ENCODE results near the gene SETX.

The SETX gene

DNA sequence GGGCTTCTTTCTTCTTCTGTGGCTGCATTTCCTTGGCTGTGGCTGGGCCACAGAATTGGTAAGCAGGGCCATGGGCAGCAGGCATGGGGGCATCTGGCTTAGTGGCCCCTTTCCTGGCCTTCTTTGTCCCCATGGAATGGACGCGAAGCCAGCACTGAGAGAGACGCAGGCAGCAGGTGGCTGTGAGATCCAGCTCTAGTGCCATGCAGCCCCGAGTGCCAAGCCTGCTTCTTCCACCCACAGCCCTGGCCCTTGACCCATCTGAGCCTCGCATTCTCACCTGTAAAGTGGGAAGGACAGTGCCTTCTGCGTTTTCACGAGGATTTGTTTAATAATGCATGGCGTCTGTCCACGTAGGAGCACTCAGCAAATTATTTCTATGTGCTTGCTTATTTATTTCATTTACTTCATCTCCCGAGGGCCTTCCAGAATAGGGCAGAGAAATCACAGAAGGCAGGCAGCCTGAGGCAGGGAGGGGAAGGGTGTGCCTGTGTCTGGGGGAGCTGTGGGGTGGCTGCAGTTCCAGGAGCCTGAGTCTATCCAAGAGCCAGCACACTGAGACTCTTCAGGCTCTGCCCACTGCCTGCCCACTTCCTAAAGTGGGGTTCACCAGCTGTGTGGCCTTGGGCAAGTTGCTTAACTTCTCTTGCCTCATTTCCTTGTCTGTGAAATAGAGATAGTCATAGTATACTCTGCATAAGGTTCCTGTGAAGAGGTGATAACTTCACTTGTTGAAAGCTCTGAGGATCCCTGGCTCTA lies 137.7 kb downstream of the SETX start:
- peak; percentile 83 to 94 for DNase-seq (ENCODE audit: low read depth in 1 of 2, low spot score in 1 of 2)
- no peaks in the 10 kb centered on the region for H3K27me3 ChIP-seq (ENCODE audit: insufficient read depth, poor library complexity, severe bottlenecking)
- H3K4me3 ChIP-seq (replicated peaks; ENCODE audit: insufficient read depth, low read length) = no peak overlapping the region
- H3K27ac ChIP-seq (replicated peaks) = peak overlapping the region; percentile 64
- TF ChIP-seq SPI1 (IDR thresholded peaks at IDR 0.05; ENCODE audit: borderline replicate concordance, low read depth) (peak; percentile 58; the same call in 1 of the 2 replicates), POLR2AphosphoS5 (IDR thresholded peaks at IDR 0.05; ENCODE audit: low read depth) (peak; percentile 91)
- TF ChIP-seq, protein P1, sequence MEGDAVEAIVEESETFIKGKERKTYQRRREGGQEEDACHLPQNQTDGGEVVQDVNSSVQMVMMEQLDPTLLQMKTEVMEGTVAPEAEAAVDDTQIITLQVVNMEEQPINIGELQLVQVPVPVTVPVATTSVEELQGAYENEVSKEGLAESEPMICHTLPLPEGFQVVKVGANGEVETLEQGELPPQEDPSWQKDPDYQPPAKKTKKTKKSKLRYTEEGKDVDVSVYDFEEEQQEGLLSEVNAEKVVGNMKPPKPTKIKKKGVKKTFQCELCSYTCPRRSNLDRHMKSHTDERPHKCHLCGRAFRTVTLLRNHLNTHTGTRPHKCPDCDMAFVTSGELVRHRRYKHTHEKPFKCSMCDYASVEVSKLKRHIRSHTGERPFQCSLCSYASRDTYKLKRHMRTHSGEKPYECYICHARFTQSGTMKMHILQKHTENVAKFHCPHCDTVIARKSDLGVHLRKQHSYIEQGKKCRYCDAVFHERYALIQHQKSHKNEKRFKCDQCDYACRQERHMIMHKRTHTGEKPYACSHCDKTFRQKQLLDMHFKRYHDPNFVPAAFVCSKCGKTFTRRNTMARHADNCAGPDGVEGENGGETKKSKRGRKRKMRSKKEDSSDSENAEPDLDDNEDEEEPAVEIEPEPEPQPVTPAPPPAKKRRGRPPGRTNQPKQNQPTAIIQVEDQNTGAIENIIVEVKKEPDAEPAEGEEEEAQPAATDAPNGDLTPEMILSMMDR (IDR thresholded peaks at IDR 0.05; ENCODE audit: insufficient read depth, low read length) = no peak

DNA sequence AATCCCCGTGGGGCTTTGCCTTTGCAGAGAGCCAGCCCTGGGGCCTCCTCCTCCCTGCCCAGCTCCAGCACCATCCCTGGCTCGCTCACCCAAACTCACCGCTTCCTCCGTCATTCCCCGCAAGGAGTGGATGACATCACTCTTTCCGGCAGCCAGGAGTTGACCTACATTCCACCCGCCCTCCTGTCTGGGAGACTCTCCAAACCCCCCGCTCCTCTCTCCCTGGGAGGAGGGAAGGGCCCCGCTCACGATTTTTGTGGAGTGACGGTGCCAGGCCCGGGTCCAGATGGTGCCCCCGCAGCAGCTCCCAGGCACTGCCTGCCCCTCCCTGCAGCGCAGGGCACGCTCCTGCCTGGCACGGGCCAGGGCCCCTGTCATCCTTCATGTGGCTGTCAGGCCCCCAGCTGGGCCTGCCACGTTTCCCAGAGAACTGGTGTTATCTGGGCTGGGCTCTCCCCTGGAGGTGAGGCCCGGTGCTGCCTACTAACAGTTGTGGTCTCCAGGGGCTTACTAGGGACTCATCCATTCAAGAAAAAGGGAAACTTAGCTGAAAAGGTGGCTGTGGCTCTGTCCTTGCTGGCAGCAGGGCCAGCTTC lies 140.7 kb downstream of the SETX start:
- no peak for TF ChIP-seq SPI1 (IDR thresholded peaks at IDR 0.05; ENCODE audit: borderline replicate concordance, low read depth)
- TF ChIP-seq, protein P1 (IDR thresholded peaks at IDR 0.05; ENCODE audit: insufficient read depth, low read length) = no peak
- no peak for TF ChIP-seq GABPA (IDR thresholded peaks at IDR 0.05; ENCODE audit: low read depth)
- TF ChIP-seq, protein P2, sequence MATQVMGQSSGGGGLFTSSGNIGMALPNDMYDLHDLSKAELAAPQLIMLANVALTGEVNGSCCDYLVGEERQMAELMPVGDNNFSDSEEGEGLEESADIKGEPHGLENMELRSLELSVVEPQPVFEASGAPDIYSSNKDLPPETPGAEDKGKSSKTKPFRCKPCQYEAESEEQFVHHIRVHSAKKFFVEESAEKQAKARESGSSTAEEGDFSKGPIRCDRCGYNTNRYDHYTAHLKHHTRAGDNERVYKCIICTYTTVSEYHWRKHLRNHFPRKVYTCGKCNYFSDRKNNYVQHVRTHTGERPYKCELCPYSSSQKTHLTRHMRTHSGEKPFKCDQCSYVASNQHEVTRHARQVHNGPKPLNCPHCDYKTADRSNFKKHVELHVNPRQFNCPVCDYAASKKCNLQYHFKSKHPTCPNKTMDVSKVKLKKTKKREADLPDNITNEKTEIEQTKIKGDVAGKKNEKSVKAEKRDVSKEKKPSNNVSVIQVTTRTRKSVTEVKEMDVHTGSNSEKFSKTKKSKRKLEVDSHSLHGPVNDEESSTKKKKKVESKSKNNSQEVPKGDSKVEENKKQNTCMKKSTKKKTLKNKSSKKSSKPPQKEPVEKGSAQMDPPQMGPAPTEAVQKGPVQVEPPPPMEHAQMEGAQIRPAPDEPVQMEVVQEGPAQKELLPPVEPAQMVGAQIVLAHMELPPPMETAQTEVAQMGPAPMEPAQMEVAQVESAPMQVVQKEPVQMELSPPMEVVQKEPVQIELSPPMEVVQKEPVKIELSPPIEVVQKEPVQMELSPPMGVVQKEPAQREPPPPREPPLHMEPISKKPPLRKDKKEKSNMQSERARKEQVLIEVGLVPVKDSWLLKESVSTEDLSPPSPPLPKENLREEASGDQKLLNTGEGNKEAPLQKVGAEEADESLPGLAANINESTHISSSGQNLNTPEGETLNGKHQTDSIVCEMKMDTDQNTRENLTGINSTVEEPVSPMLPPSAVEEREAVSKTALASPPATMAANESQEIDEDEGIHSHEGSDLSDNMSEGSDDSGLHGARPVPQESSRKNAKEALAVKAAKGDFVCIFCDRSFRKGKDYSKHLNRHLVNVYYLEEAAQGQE (IDR thresholded peaks at IDR 0.05; ENCODE audit: insufficient replicate concordance, low read depth) = no peak
- no peak for TF ChIP-seq POLR2AphosphoS5 (IDR thresholded peaks at IDR 0.05; ENCODE audit: low read depth)
- DNase-seq (ENCODE audit: low read depth in 1 of 2, low spot score in 1 of 2) = no peak
- H3K27me3 ChIP-seq (ENCODE audit: insufficient read depth, poor library complexity, severe bottlenecking) = no peaks in the 10 kb centered on the region

DNA sequence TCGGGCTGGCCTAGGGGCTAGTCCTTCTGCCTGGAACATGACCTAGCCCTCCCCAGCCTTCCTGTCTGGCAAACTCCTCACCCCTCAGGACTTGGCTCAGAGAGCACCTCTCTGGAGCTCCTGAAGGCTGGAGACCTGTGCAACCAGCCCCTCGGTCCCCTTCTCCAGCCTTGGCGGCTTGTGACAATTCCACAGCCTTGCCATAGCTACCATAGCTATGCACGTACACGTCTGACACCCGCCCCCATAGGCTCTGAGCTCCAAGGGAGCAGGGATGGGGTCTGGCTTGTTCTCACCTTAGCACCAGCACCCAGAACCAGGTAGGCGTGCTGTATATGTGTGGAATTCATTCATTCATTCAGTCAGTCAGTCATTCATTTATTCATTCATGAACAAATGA lies 143.2 kb downstream of the SETX start:
- H3K4me3 ChIP-seq (replicated peaks; ENCODE audit: insufficient read depth, low read length) = no peak overlapping the region
- H3K27ac ChIP-seq (replicated peaks) = no peak overlapping the region
- no peak for DNase-seq (ENCODE audit: low read depth in 1 of 2, low spot score in 1 of 2)
- H3K27me3 ChIP-seq (ENCODE audit: insufficient read depth, poor library complexity, severe bottlenecking) = no peaks in the 10 kb centered on the region
- TF ChIP-seq GABPA (IDR thresholded peaks at IDR 0.05; ENCODE audit: low read depth) = no peak

More for the DNA sequence above, 140.7 kb downstream of the SETX start:
- Histone ChIP-seq H3K27ac (replicated peaks) (no peak overlapping the region), H3K4me3 (replicated peaks; ENCODE audit: insufficient read depth, low read length) (no peak overlapping the region)
